GM21367 (cell line): ENCODE results near the gene GBP4.

Source experiments
- ATAC-seq: cut with Tn5 transposase; IDR thresholded peaks from one replicate; pipeline ENCODE4 v1.9.1; 2021; ENCODE audit not compliant: unreplicated experiment

The GBP4 gene

DNA sequence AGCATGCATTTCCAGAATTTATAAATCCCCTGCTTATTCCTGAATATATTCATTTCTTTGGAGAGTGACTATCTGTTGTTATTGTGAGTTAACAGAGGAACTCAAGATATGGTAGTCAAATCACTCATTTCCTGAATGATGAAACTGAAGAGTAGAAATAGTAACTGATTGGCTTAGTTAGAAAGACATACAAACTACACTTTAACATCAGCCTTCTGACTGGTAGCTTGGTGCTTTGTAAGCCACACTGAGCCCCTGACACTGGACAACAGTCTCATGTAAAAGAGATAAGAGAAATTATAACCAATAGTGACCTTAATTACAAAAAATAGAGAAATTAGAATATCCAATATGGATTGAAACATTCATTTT, 27.7 kb downstream of the GBP4 start:
- no peak for ATAC-seq

GRCh38 chr1:89170170-89171066, 28.3 kb downstream of the GBP4 start:
- no peak for ATAC-seq

GRCh38 chr1:89169166-89169565, 29.6 kb downstream of the GBP4 start:
- ATAC-seq, result no peak

DNA sequence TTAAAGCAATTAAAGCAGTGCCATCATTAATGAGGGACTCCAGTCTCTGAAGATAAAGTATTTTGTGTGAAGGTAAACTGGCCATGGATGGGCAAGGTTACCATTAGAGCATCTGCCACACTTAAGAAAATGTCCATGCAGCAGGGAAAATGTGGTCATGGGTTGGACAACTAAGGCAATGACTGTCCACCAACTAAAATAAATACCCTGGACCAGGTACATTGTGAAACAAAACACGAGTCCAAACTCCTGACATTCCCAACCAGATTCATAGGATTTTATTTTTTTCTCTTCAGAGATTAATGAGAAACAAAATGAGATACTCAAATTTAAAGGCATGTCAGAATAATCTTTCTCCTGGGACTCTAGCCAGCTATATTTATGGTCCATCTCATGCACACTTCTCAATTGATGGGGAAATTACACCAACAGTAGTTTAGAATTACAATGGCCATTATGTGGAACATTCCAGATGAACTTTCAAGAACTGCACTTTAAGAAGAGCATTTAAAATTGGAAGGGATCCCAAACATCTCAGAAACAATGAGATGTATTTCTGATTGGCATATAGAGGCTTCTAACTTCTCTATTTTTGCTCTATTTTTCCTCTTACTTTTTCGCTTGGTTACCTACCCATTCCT, 31.0 kb downstream of the GBP4 start:
- ATAC-seq, result no peak

- no peak for ATAC-seq
Measured at GRCh38 chr1:89166705-89167104, 32.0 kb downstream of the GBP4 start.

- no peak for ATAC-seq
Measured at GRCh38 chr1:89165811-89166210, 32.9 kb downstream of the GBP4 start.

DNA sequence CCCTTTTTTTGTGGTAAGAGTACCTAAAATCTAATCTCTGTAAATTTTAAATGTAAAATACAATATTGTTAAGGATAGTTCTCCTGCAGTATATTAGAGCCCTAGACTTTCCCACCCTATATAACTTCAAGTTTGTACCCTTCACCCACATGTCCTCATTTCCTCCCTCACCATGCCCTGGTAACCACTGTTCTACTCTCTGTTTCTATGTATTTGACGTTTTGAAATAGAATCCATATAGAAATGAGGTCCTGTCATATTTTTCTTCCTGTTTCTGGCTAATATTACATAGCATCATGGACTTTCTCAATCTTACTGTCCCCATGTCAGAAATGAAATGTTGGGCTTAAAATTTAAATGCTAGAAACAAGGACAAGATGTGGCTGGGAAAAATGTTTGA, 47.7 kb downstream of the GBP4 start:
- no peak for ATAC-seq

- no peak for ATAC-seq
Measured at GRCh38 chr1:89149976-89150375, 48.8 kb downstream of the GBP4 start.

GRCh38 chr1:89149229-89149628, 49.5 kb downstream of the GBP4 start:
- no peak for ATAC-seq

DNA sequence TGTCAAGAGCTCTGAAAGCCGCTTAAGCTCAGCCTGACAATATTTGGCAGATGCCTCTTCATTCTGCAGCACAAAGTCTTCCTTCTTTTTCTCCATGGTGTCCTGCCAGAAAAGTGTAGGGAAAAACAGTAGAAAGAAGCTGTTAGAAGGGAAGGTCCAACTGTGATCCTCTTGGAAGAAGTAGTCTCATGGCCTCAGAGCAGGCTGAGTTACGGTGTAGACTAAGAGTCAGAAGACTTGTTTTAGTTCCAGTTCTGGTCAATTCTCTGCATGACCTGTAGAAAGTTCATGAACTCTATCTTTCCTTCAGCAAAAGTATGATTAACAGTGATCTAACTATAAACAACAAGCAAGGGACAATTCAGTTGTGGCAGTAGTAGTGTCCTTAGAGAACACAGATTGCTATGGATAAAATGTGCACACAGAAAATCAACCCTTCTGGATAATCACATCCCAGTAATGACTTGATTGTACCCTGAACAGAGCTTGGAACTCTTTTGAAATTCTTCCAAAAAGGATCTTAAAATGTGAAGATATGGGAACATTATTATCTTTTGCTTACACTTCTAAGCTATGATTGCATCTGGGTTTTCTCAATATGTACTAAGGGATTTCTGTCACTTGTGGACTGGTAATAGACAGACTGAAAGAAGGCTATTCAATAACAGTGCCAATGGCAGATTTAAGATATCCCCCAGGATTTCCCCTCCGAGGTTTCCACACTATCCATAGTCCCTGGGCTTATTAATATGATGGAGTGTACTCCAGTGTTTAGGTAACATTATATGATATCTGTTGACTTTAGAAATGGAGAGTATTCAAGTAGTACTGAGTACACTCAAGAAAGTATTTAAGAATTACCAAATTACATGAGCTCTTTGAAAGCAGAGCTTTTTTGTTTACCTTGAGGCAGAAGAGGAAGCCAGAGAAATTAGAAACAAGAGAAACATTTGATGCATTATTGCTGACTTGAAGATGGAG, 50.8 kb downstream of the GBP4 start:
- ATAC-seq, result no peak

GRCh38 chr1:89146721-89147120, 52.0 kb downstream of the GBP4 start:
- ATAC-seq, result no peak

GRCh38 chr1:89143484-89143883, 55.3 kb downstream of the GBP4 start:
- ATAC-seq, result no peak

GRCh38 chr1:89142160-89142559, 56.6 kb downstream of the GBP4 start:
- ATAC-seq, result no peak

DNA sequence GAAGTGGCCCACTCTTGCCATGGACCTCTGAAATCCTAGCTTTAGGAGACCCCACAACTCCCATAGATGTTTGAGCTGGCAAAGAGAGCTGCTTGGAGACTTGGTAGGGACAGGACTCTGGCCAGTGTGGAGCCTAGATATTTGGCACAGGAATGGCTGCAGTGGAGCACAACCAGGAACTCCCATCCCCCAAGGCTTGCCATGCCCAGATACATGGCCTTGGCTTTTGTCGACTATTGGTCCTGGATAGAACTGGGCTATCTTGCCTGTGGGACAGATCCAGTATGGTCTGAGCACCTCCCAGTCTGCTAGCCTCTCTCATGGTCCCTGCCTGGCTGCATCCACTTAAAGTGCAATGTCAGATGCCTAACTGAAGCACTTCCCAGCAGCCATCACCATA, 65.0 kb downstream of the GBP4 start:
- ATAC-seq, result no peak
